GM12801 (cell line): Measurements from ENCODE around the gene SCTR.

Experiments used
- CTCF ChIP-seq: IDR thresholded peaks from one replicate; pipeline ENCODE4 v1.5.1; 2011; ENCODE audit warnings: control low read depth; ENCODE audit not compliant: insufficient read length; ENCODE audit errors: extremely low read depth

Gene SCTR

DNA sequence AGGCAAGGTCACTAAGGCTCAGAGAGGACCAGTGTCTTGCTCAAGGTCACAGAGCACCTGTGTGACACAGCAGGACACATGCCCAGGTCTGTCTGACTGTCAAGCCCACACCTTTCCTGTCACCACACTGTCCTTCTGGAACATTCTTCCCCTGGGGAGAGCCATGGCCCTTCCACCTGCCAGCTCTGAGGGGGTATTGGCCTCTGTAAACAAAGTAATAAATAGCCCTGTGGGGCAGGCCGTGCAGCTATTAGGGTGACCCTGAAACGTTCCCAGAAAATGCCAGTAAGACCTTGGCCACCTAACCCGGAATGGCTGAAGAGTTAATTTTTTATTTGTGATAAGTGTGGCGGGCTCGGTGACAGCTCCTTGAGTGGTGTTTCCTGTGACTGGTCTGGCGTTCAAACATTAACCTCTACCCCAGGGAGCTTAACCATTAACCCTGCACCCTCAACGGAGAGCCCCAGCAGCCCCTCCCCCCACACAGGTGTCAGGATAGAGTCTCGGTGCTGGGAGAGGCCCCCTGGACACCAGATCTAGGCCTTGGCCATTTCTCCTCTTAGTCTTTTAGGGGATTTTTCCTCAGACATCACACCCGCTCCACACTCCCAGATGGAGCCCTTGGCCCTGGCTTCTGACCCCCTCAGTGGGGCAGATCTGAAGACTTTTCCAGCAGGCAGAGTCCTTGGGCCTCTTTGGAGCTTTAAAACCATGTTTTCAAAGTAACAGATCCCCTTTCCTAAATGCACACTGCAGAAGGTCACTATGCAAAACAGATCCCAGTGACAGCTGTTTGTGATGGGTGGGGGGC lies 36.6 kb downstream of the SCTR start:
- TF ChIP-seq CTCF: no peak

- no peak for TF ChIP-seq CTCF
Measured at GRCh38 chr2:119486886-119487285, 37.4 kb downstream of the SCTR start.

DNA sequence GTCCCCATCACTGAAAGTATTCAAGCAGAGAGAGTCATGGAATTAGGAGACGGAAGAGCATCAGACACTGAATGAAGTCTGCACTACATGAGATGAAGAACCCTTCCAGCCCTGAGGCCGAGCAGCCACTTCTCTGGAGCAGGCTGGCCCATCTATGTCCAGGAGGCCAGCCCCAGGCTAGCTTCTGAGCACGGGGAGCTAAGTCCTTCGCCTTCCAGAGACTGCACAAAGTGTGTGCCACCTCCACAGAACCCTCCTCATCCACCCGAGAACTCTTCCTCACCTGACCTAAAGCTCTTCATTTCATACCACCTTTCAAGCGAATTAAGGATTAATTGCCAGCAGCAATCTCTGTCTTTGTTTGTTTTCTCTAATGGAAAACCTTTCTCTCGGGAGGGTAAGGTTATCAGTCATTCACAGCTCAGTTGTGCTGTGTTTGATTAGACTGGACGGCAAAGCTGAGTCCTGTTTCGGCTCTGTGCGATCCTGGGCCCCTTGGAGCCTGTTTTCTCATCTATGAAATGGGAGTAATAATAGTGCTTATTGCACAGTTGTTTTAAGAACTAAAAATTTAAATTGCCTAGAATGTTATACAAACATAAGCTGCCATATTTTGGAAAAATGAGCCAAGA lies 38.0 kb downstream of the SCTR start:
- no peak for TF ChIP-seq CTCF

- TF ChIP-seq CTCF: no peak
Measured at GRCh38 chr2:119485336-119486110, 38.8 kb downstream of the SCTR start.

DNA sequence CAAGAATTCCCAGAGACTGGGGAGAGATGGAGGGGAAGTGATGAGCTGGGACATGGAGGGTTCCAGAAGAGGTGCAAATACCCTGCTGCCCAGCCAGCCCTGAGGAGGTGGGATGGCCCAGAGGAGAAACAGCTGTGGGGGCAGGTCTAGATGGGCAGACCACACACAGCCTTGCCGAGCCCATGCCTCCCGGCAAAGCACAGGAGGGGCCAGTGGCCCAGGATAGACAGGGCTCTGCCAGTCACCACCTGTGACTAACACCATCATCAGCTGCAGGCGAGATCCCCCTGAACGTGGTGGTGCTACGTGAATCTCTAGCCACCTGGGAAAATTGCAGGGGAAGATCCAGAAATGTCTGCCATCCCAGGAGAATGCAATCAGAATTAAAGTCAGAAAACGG lies 39.4 kb downstream of the SCTR start:
- no peak for TF ChIP-seq CTCF

- TF ChIP-seq CTCF: no peak
Measured at GRCh38 chr2:119483896-119484718, 40.2 kb downstream of the SCTR start.

DNA sequence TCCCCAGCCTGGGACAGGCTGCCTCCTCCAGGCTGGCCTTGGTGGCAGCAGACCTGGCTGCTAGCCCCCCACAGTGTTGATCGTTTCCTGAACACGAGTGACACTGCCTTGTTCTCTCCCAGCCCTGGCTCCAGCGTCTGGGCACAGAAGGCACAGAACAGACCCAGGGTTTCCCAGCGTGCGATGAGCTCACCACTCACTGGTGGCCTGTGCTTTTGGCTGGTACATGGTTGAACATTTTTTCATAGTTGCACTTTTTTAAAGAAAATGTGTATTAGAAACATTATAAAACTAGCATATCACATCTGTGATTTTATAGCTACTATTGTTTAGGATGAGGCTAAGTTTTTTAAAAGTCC lies 40.9 kb downstream of the SCTR start:
- no peak for TF ChIP-seq CTCF
